Occipital lobe (tissue), 2 donors: ENCODE measurements around the gene DPP10. TPM values are rescaled to one million over a fixed set of nuclear protein-coding genes. Genes with fewer than 3 reads are reported as not detected.

Experiments
- DNase-seq: peaks from one replicate; lab custom pipeline; 2025; lab: John Stamatoyannopoulos, UW
- total RNA-seq: library from RNA; depleted of rRNA; stranded (reverse); fragments of >200 nt; gene quantifications from one replicate; pipeline ENCODE4 v1.2.3, GENCODE V29; 2014

Gene DPP10
- total RNA-seq, 1 donor from 2014 or later, result 76.7 TPM

DNA sequence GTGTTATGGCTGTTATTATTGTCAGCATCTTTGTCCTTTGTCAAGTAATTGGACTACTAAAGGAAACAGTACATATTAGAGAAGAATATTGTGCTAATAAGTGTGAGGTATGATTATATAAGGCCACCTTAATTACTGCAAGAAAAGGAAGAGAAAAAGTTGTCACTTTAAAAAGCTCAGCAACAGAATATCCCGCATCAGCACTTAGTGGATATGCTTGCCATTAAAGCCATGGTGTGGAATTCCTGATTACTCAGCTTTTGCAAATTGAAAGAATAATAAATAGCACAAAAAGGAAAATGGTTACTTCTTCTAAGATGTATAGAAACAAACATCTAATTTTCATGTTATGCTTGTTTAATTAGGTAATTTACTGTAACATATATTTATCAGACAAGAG lies 347.5 kb downstream of the DPP10 start:
- no peak for DNase-seq

DNA sequence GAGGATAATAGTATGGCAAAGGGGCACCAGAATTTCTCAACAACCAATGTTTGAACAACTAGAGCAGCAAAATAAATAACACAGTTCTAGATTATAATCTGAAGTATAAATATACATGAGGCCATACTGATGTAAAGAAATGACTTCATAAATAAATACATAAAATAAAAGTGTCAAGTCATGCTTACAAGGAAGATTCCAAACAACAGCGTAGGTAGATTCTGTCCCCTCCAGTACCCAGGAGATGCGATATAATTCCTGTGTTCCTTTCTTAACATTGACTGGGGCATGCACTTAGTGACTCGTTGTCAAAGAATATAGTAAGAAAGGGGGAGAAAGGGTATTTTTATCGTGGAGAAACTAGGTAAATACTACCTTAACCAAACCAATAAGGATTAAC lies 355.1 kb downstream of the DPP10 start:
- DNase-seq, result no peak

DNA sequence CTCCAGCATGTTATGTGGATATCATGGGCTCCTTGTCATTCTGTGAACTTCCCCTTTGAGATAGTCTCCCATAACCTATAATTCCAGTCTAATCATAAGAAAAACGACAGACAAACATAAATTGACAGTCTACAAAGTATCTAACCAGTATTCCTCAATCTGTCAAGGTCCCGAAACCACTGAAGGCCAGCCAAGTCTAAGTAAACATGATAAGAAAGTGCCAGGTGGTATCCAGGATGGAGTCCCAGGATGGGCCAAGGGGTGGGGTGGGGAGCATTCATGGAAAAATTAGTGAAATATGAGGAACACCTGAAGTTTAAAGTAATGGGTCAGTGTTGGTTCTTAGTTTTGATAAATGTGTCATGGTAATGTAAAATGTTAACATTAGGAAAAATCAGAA lies 355.5 kb downstream of the DPP10 start:
- DNase-seq, result no peak

DNA sequence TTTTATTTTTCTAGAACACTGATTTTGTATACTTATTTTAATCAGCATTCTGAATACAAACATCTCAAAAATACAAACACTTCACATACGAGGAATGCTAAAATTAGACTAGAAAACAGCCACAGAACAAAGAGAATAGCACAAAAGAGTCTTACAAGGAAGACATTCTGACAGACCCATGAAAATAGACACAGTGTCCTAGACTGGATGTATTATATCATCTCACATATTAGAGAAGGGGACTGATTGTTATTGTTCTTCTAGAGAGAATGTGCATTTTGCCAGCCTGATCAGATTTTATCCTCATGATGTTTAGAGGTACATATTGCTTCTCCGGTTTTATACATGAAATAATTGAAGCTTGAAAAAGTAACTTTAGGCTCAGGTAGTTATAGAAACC lies 357.9 kb downstream of the DPP10 start:
- DNase-seq, result no peak

GRCh38 chr2:114805195-114805594 lies 362.8 kb downstream of the DPP10 start:
- DNase-seq, result no peak

GRCh38 chr2:114810092-114810491 lies 367.7 kb downstream of the DPP10 start:
- DNase-seq, result no peak

GRCh38 chr2:114812261-114812660 lies 369.8 kb downstream of the DPP10 start:
- DNase-seq, result no peak

GRCh38 chr2:114814355-114814754 lies 371.9 kb downstream of the DPP10 start:
- no peak for DNase-seq

- DNase-seq, result no peak
These were observed 378.6 kb downstream of the DPP10 start for GRCh38 chr2:114821055-114821454.

DNA sequence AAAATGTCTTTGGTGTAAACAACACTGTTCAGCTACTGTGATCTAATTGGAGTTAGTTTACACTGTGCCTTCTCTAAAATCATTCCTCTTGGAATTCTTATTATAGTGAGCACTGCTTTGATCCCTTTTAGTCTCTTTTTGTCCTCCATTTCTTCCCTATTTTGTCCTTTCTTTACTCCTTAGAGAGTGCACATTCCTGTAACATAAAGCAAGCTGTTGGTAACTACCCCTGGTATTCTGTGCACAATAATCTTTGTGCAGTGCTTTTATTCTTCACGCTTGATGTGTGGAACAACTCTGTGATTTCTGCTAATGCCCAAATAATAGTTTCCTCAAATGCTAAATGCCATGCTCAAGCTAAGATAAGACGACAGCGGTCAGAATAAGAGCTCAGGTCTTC lies 401.5 kb downstream of the DPP10 start:
- no peak for DNase-seq

- DNase-seq, result no peak
These were observed 414.8 kb downstream of the DPP10 start for GRCh38 chr2:114857196-114857595.

DNA sequence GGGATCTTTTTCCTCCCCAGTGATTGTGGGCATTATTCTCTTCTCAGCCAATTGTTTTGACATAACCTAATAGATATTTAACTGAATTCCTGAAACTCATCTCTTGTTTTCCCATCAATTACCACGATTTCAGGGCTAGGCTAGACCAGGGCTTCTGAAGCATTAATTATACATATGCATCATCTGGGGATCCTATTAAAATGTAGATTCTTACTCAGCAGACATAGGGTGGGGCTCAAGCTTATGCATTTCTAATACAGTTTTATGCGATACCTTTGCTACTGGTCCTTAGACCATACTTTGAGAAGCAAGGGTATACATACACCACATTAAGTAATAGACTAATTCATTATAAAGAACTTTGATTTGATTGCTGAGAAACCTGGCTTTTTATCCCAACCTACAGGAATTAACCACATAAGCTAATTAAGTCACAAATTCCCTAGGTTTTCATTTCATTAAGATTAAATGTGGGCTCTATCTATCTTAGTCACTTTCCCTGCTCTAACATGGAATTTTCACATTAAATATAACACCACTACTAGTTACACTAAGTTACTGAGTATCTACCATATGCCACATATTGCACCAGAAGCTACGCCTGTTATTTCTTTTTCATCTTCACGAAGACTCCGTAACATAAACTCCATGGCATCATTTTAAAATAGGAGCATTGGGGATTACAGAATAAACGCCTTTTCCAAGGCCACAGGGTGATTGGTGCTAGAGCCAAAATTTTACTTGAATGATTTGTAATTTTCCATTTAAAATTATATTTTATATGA lies 417.5 kb downstream of the DPP10 start:
- no peak for DNase-seq

DNA sequence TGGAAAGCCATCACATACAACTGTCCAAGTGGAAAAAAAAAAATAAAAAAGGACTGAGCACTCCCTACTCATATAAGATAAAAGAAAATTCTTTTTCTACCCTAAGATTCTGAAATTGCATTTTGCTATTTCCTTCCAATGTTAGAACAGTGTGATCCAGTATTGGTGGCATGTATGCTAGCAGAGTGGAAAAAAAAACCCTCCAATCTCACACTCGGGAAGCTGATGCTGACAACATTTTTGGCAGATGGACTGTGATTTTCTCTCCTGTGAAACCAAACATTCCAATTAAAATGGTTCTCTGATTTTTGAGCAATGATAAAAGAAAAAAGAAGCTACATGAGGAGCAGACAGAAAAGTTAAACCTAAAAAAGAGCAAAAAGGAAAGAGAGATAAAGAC lies 419.8 kb downstream of the DPP10 start:
- DNase-seq, result no peak

DNA sequence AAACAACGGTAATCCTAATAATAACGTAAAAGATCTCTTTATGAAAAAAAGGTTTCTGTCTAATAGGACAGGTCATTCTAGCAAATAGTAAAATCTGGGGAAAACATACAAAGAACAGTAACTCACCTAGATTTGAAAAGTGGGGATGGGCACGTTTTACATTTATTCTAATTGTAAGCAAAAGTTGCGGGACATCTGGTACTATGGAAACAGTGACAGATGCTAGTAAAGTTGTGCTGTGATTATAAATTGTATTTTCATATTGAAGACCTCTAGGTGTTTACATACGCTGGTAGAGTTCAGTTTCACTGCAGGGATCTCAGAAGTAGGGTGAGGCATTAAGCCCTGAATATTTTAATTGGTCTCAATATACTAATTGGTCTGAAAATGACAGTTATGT lies 422.5 kb downstream of the DPP10 start:
- no peak for DNase-seq

GRCh38 chr2:114880046-114880445 lies 437.6 kb downstream of the DPP10 start:
- no peak for DNase-seq

- DNase-seq, result no peak
These were observed 477.5 kb downstream of the DPP10 start for GRCh38 chr2:114919985-114920384.

DNA sequence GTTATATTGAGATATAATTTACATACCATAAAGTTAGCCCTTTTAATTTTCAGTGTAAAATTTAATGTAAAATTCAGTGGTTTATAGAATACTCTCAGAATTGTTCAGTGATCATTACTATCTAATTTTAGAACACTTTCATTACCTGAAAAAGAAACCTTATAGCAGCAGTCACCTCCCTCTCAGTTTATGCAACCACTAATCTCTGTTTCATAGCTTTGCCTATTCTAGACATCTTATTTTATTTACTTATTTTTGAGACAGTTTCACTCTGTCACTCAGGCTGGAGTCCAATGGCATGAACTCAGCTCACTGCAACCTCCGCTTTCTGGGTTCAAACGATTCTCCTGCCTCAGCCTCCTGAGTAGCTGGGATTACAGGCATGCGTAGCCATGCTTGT lies 479.6 kb downstream of the DPP10 start:
- DNase-seq, result no peak

GRCh38 chr2:114925296-114926255 lies 483.1 kb downstream of the DPP10 start:
- DNase-seq, result no peak

DNA sequence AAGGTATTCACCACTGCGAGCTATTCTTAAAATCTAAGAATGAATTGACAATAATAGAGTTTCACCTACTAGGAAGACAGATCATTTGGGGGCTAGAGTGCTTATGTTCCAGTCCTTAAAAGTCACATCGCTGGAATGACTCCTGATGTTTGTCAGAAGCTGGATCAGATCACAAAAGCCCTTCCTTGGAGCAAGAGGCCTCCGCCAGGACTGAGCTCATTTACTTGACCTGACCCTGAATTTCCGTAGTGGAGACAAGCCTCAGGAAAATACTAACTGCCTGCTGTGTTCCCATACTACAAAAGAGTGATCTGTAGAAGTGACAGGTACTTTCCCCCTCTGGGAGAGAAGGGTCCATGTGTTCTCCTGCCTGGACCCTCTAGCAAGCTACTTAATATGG lies 483.9 kb downstream of the DPP10 start:
- no peak for DNase-seq

- DNase-seq, result no peak
These were observed 486.8 kb downstream of the DPP10 start for GRCh38 chr2:114929225-114929624.

DNA sequence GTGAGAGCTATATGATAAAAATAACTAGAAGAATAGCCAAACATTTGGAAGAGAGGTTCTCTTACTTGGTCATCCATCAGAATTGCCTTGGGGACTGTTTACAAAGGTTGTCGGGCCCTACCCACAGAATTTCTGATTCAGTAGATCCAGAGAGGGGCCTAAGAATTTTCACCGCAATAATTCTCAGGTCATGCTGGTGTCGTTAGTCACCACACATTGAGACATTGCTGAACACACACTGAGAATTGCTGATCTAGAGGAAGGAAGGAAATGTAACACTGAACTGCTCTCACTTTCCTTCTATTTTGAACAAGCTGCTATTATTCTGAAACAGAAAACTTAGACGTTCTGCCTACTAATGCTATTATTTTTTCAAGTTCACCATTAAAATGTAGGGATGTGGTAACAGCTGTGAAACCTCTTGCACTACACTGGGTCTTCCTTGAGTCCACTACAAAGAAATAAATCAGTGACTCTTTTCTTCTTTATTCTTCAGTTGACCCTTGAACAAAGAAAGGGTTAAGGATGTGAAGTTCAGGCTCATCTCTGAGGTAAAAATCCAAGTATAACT lies 491.3 kb downstream of the DPP10 start:
- DNase-seq, result no peak

DNA sequence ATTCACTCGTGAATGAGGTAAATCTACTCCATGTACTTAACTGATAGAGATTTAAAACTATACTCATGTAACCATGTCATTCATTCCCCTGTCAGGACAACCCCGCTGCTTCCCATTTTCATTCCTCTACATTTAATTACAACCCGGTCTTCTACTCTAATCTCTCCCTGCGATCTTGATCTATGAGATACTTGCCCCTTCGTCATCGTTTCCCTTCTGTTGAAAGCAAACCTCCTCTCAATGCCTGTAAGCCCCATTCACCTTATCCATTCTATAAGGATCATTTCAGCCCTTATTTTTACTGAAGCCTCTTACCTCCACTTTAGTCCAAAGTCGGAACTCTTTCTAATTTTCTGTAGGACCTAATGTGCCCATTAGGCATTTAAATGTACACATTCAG lies 492.6 kb downstream of the DPP10 start:
- no peak for DNase-seq
